ENCODE data around the gene ZNF385D. TPM values are rescaled to one million over a fixed set of nuclear protein-coding genes. Genes with fewer than 3 reads are reported as not detected.

ZNF385D gene
- total RNA-seq, 2 donors from 2014 or later = 1.5 to 2.6 TPM

- Histone ChIP-seq H3K36me3 (no peaks in the 10 kb centered on the region), H3K4me3 (no peak overlapping the region), H3K27ac (no peak overlapping the region), H3K27me3 (no peaks in the 10 kb centered on the region), H3K9me3 (no peaks in the 10 kb centered on the region), H3K4me1 (no peaks in the 10 kb centered on the region), H3K9ac (ENCODE audit: low read depth in 2 of 2, low read length in 2 of 2) (no peak overlapping the region)
- TF ChIP-seq, protein P1, sequence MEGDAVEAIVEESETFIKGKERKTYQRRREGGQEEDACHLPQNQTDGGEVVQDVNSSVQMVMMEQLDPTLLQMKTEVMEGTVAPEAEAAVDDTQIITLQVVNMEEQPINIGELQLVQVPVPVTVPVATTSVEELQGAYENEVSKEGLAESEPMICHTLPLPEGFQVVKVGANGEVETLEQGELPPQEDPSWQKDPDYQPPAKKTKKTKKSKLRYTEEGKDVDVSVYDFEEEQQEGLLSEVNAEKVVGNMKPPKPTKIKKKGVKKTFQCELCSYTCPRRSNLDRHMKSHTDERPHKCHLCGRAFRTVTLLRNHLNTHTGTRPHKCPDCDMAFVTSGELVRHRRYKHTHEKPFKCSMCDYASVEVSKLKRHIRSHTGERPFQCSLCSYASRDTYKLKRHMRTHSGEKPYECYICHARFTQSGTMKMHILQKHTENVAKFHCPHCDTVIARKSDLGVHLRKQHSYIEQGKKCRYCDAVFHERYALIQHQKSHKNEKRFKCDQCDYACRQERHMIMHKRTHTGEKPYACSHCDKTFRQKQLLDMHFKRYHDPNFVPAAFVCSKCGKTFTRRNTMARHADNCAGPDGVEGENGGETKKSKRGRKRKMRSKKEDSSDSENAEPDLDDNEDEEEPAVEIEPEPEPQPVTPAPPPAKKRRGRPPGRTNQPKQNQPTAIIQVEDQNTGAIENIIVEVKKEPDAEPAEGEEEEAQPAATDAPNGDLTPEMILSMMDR (IDR thresholded peaks at IDR 0.05) = no peak
- intact Hi-C loops (cut with DNase I) = no loop called here
- DNase-seq = no peak
Measured at GRCh38 chr3:21528291-21528995, 222.6 kb downstream of the ZNF385D start.

- Histone ChIP-seq H3K27me3 (no peaks in the 10 kb centered on the region), H3K9me3 (no peaks in the 10 kb centered on the region), H3K4me1 (no peaks in the 10 kb centered on the region), H3K36me3 (no peaks in the 10 kb centered on the region), H3K27ac (no peak overlapping the region), H3K4me3 (no peak overlapping the region), H3K9ac (ENCODE audit: low read depth in 2 of 2, low read length in 2 of 2) (no peak overlapping the region)
- TF ChIP-seq, protein P1 (IDR thresholded peaks at IDR 0.05) = no peak
- DNase-seq = no peak
- intact Hi-C loops (cut with DNase I) = no loop called here
Measured at GRCh38 chr3:21526461-21526860, 224.5 kb downstream of the ZNF385D start.

DNA sequence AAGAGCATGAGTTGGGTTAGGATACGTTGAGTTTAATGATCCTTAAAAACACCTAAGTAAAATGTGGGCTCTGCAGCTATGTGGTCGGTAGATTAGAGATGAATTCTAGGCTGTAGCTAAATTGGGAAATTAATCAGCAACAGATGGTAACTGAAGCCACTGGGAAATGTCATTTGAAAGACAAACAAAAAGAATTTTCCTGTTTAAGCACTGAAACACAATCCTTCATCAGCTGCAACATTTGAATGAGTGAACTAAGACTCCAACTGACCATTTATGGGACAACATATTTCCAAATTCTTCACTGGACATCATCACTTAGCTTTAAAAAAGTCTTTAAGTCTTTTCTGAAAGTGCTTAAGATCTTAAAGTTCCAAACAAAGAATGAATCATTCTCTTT, 226.9 kb downstream of the ZNF385D start:
- Histone ChIP-seq H3K27ac (no peak overlapping the region), H3K9me3 (no peaks in the 10 kb centered on the region), H3K4me1 (no peaks in the 10 kb centered on the region), H3K27me3 (no peaks in the 10 kb centered on the region), H3K9ac (ENCODE audit: low read depth in 2 of 2, low read length in 2 of 2) (no peak overlapping the region), H3K36me3 (no peaks in the 10 kb centered on the region), H3K4me3 (no peak overlapping the region)
- TF ChIP-seq, protein P1 (IDR thresholded peaks at IDR 0.05) = no peak
- intact Hi-C loops (cut with DNase I) = no loop called here
- no peak for DNase-seq

GRCh38 chr3:21520106-21520963, 230.7 kb downstream of the ZNF385D start:
- Histone ChIP-seq H3K9me3 (no peaks in the 10 kb centered on the region), H3K36me3 (no peaks in the 10 kb centered on the region), H3K27ac (no peak overlapping the region), H3K9ac (ENCODE audit: low read depth in 2 of 2, low read length in 2 of 2) (no peak overlapping the region), H3K27me3 (no peaks in the 10 kb centered on the region), H3K4me3 (no peak overlapping the region), H3K4me1 (no peaks in the 10 kb centered on the region)
- DNase-seq = no peak
- intact Hi-C loops (cut with DNase I) = no loop called here
- TF ChIP-seq, protein P1 (IDR thresholded peaks at IDR 0.05) = no peak

- H3K36me3 ChIP-seq = no peaks in the 10 kb centered on the region
- intact Hi-C loops (cut with DNase I) = no loop called here
- H3K27ac ChIP-seq = no peak overlapping the region
- no peaks in the 10 kb centered on the region for H3K4me1 ChIP-seq
- DNase-seq = no peak
- TF ChIP-seq, protein P1 (IDR thresholded peaks at IDR 0.05) = no peak
- H3K27me3 ChIP-seq = no peaks in the 10 kb centered on the region
- H3K4me3 ChIP-seq = no peak overlapping the region
- H3K9me3 ChIP-seq = no peaks in the 10 kb centered on the region
- H3K9ac ChIP-seq (ENCODE audit: low read depth in 2 of 2, low read length in 2 of 2) = no peak overlapping the region
Measured at GRCh38 chr3:21517184-21517583, 233.8 kb downstream of the ZNF385D start.

Data from colonic mucosa (tissue), 4 donors.